ENCODE data around the gene IRX3. TPM values are rescaled to one million over a fixed set of nuclear protein-coding genes. Genes with fewer than 3 reads are reported as not detected.

The IRX3 gene
- total RNA-seq, 1 experiment from 2014 or later = 2.4 TPM

GRCh38 chr16:54327609-54328008, 41.0 kb upstream of the IRX3 start:
- TF ChIP-seq CTCF (conservative IDR thresholded peaks at IDR 0.05) = no peak
- H3K27ac Mint-ChIP-seq = 0 out of 7 replicates have a peak overlapping the region, but pooled peaks of 1 of the 3 experiments have one; percentile 65
- H3K4me3 Mint-ChIP-seq = no peak overlapping the region

More at GRCh38 chr16:54327609-54328008, 41.0 kb upstream of the IRX3 start:
- H3K18ac ChIP-seq (ENCODE audit: insufficient read length, low read depth, low read length) = no peak overlapping the region
- no peak overlapping the region for H2BK120ac ChIP-seq (ENCODE audit: low read depth, low read length, poor library complexity, severe bottlenecking)
- H3K14ac ChIP-seq (ENCODE audit: insufficient read depth, low read length) = no peak overlapping the region
- no peak overlapping the region for H3K4ac ChIP-seq (ENCODE audit: low read depth, low read length)
- no peak overlapping the region for H2BK5ac ChIP-seq (ENCODE audit: insufficient read length, low read length)
- H3K79me2 ChIP-seq (ENCODE audit: insufficient read depth, low read length) = no peaks in the 10 kb centered on the region
- no peak overlapping the region for H3K9ac ChIP-seq (ENCODE audit: extremely low read depth, insufficient read length, low read length)
- no peak overlapping the region for H3K56ac ChIP-seq (ENCODE audit: insufficient read length, low read depth, low read length)
- H3K36me3 Mint-ChIP-seq (ENCODE audit: insufficient read depth in 1 of 3, low read depth in 3 of 3) = no peaks in the 10 kb centered on the region
- H3K79me1 ChIP-seq (ENCODE audit: insufficient read depth, low read depth, low read length, poor library complexity, severe bottlenecking) = no peaks in the 10 kb centered on the region
- no peak overlapping the region for H4K8ac ChIP-seq (replicated peaks; ENCODE audit: insufficient read length, low read depth, low read length)
- H4K91ac ChIP-seq (ENCODE audit: insufficient read length, low read depth, low read length) = no peak overlapping the region
- no peak overlapping the region for H3K27ac ChIP-seq (ENCODE audit: insufficient read length, low read depth, low read length)
- H3K9me3 Mint-ChIP-seq = peaks cover 0 to 2% of the 10 kb centered on the region in 2 experiments; a peak in 1 of 5 replicates
- no peak overlapping the region for H3K4me2 ChIP-seq (ENCODE audit: insufficient read depth, insufficient read length, low read length)
- WGBS (ENCODE audit: extremely low coverage, insufficient read length, low lambda C conversion rate) = no CpG with 5 or more reads among the region's 5 CpGs
- H2BK15ac ChIP-seq (ENCODE audit: low read depth, low read length) = no peak overlapping the region
- no peak overlapping the region for H2BK12ac ChIP-seq (ENCODE audit: insufficient read length, low read depth, low read length)
- no peaks in the 10 kb centered on the region for H3K23me2 ChIP-seq (ENCODE audit: insufficient read length, low read depth, low read length, poor library complexity, severe bottlenecking)
- no peak overlapping the region for H3T11ph ChIP-seq (ENCODE audit: low read length)
- no peaks in the 10 kb centered on the region for H3K9me3 ChIP-seq (ENCODE audit: control insufficient read depth, low read depth, low read length)
- peaks cover 3% of the 10 kb centered on the region; the same call in 1 of the 2 replicates for H3K4me1 ChIP-seq (ENCODE audit: insufficient read depth, low read length)
- H3K4me1 Mint-ChIP-seq = peaks cover 40 to 44% of the 10 kb centered on the region in 2 experiments
- no peak overlapping the region for H4K5ac ChIP-seq (ENCODE audit: insufficient read length, low read depth, low read length)
- no peak for DNase-seq
- no peak overlapping the region for H3K23ac ChIP-seq (ENCODE audit: insufficient read length, low read depth, low read length)
- H3K27me3 Mint-ChIP-seq (ENCODE audit: low read depth) = peaks cover 39% of the 10 kb centered on the region
- H2AFZ ChIP-seq (ENCODE audit: low read length) = no peak overlapping the region
- no peaks in the 10 kb centered on the region for H4K20me1 ChIP-seq (ENCODE audit: control insufficient read depth, insufficient read depth, insufficient read length)
- no peak overlapping the region for H2BK20ac ChIP-seq (ENCODE audit: low read depth, low read length, poor library complexity, severe bottlenecking)
- H3K27me3 ChIP-seq (ENCODE audit: insufficient read depth, low read length) = no peaks in the 10 kb centered on the region; the same call in 1 of the 2 replicates
- no peak overlapping the region for H2AK5ac ChIP-seq (ENCODE audit: insufficient read length, low read length)
